Measurements from ENCODE around the gene CDC73. TPM values are rescaled to one million over a fixed set of nuclear protein-coding genes. Genes with fewer than 3 reads are reported as not detected.
A peak's percentile ranks its signal among the peaks of the same experiment; 100 is the strongest.

CDC73 gene
- total and polyA plus RNA-seq, 9 of the 15 experiments (the other 6 are each of a cell fraction or from before 2014, with no cell fraction given): 19.0 to 61.7 (median 30.1) TPM

GRCh38 chr1:193113258-193113991 is 8.4 kb upstream of the CDC73 start (continued):
- TF ChIP-seq, protein P1, sequence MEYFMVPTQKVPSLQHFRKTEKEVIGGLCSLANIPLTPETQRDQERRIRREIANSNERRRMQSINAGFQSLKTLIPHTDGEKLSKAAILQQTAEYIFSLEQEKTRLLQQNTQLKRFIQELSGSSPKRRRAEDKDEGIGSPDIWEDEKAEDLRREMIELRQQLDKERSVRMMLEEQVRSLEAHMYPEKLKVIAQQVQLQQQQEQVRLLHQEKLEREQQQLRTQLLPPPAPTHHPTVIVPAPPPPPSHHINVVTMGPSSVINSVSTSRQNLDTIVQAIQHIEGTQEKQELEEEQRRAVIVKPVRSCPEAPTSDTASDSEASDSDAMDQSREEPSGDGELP (CRISPR knock-in tag; IDR thresholded peaks at IDR 0.05; ENCODE audit: borderline replicate concordance): no peak; the same call in 1 of the 2 replicates
- 0 out of 4 replicates have a peak, but pooled peaks of 1 of the 2 experiments have one; percentile 21 for TF ChIP-seq SIN3A (IDR thresholded peaks at IDR 0.05; ENCODE audit: borderline replicate concordance in 2 of 2, control insufficient read depth in 1 of 2, low read depth in 2 of 2, low read length in 2 of 2)
- peak; percentile 87 for TF ChIP-seq ZNF239 (CRISPR knock-in tag; IDR thresholded peaks at IDR 0.05)
- TF ChIP-seq ZEB2 (IDR thresholded peaks at IDR 0.05): peak; percentile 51; the same call in 1 of the 2 replicates
- TF ChIP-seq, protein P2, sequence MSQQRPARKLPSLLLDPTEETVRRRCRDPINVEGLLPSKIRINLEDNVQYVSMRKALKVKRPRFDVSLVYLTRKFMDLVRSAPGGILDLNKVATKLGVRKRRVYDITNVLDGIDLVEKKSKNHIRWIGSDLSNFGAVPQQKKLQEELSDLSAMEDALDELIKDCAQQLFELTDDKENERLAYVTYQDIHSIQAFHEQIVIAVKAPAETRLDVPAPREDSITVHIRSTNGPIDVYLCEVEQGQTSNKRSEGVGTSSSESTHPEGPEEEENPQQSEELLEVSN (IDR thresholded peaks at IDR 0.05; ENCODE audit: borderline replicate concordance in 1 of 2, extremely low read depth in 1 of 2, insufficient read depth in 1 of 2, insufficient read length in 1 of 2, low read depth in 1 of 2, low read length in 1 of 2, poor library complexity in 1 of 2, severe bottlenecking in 1 of 2): peak in 1 of 2 experiments; percentile 29
- TF ChIP-seq, protein P3, sequence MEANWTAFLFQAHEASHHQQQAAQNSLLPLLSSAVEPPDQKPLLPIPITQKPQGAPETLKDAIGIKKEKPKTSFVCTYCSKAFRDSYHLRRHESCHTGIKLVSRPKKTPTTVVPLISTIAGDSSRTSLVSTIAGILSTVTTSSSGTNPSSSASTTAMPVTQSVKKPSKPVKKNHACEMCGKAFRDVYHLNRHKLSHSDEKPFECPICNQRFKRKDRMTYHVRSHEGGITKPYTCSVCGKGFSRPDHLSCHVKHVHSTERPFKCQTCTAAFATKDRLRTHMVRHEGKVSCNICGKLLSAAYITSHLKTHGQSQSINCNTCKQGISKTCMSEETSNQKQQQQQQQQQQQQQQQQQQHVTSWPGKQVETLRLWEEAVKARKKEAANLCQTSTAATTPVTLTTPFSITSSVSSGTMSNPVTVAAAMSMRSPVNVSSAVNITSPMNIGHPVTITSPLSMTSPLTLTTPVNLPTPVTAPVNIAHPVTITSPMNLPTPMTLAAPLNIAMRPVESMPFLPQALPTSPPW (CRISPR knock-in tag; IDR thresholded peaks at IDR 0.05): peak; percentile 50
- TF ChIP-seq ZNF668 (CRISPR knock-in tag; IDR thresholded peaks at IDR 0.05): no peak
- no peak for TF ChIP-seq ZZZ3 (IDR thresholded peaks at IDR 0.05)
- 0 out of 2 replicates have a peak, but pooled peaks have one; percentile 33 for TF ChIP-seq SMARCA4 (IDR thresholded peaks at IDR 0.05)
- TF ChIP-seq POLR2A (conservative IDR thresholded peaks at IDR 0.05): peak; percentile 60
- TF ChIP-seq, protein P4, sequence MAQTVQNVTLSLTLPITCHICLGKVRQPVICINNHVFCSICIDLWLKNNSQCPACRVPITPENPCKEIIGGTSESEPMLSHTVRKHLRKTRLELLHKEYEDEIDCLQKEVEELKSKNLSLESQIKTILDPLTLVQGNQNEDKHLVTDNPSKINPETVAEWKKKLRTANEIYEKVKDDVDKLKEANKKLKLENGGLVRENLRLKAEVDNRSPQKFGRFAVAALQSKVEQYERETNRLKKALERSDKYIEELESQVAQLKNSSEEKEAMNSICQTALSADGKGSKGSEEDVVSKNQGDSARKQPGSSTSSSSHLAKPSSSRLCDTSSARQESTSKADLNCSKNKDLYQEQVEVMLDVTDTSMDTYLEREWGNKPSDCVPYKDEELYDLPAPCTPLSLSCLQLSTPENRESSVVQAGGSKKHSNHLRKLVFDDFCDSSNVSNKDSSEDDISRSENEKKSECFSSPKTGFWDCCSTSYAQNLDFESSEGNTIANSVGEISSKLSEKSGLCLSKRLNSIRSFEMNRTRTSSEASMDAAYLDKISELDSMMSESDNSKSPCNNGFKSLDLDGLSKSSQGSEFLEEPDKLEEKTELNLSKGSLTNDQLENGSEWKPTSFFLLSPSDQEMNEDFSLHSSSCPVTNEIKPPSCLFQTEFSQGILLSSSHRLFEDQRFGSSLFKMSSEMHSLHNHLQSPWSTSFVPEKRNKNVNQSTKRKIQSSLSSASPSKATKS (CRISPR knock-in tag; IDR thresholded peaks at IDR 0.05): no peak
- peak; percentile 41; the same call in 1 of the 2 replicates for TF ChIP-seq HMBOX1 (IDR thresholded peaks at IDR 0.05)
- TF ChIP-seq TEAD2 (tag; IDR thresholded peaks at IDR 0.05): peak; percentile 22; the same call in 1 of the 2 replicates
